ENCODE results near the gene CABCOCO1. TPM values are rescaled to one million over a fixed set of nuclear protein-coding genes. Genes with fewer than 3 reads are reported as not detected.

The CABCOCO1 gene
- total RNA-seq, 2 donors from 2014 or later: not detected

GRCh38 chr10:61759751-61760150 is 97.0 kb downstream of the CABCOCO1 start:
- ATAC-seq: no peak
- Mint-ChIP-seq H3K4me1 (ENCODE audit: low read depth in 2 of 2) (no peaks in the 10 kb centered on the region), H3K27ac (no peak overlapping the region), H3K9me3 (no peaks in the 10 kb centered on the region), H3K27me3 (no peaks in the 10 kb centered on the region), H3K4me3 (no peak overlapping the region), H3K36me3 (no peaks in the 10 kb centered on the region)
- DNase-seq (ENCODE audit: low spot score): no peak

DNA sequence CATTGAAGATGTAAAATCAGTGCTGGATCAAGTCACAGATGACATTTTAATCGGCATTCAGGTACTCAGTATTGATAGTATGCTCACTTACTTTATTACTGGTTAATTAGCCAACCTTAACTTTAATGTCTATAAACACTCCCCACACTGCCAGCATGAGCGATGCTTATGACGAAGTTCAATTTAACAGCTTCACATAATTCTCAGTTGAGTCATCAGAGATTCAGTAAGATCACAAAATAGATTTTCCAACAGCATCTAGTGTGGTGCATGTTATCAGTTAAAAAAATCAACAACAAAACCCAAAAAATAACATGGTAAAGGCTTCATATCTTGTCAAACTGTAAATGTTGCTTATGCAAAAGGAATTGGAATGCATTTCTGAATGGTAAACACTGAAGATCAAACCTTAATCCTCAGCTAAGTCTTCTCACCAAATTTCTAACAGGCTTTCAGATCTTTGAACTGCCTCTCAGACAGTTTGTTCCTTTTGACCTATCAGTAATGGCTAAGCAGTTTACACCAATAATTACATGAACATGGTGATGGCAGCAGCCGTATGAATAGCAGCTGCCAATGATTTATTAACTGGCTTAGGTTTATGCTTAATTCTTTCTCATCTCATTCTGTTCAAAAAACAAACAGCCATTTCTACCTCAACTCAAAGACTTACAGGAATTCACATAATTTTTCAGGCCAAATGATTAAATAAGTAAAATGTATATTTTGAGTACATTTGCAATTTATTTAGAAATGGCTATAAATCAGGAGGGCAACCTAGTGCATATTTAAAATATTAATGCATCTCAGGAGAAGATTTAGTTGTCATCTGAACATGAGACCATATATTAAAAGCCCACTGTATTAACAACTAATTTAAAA is 98.5 kb downstream of the CABCOCO1 start:
- no peaks in the 10 kb centered on the region for H3K27me3 Mint-ChIP-seq
- no peak for ATAC-seq
- H3K27ac Mint-ChIP-seq: no peak overlapping the region
- peaks cover 3% of the 10 kb centered on the region for H3K9me3 Mint-ChIP-seq
- no peak overlapping the region for H3K4me3 Mint-ChIP-seq
- H3K4me1 Mint-ChIP-seq (ENCODE audit: low read depth in 2 of 2): peaks cover 7 to 11% of the 10 kb centered on the region in 2 donors
- no peak for DNase-seq (ENCODE audit: low spot score)
- no peaks in the 10 kb centered on the region for H3K36me3 Mint-ChIP-seq

DNA sequence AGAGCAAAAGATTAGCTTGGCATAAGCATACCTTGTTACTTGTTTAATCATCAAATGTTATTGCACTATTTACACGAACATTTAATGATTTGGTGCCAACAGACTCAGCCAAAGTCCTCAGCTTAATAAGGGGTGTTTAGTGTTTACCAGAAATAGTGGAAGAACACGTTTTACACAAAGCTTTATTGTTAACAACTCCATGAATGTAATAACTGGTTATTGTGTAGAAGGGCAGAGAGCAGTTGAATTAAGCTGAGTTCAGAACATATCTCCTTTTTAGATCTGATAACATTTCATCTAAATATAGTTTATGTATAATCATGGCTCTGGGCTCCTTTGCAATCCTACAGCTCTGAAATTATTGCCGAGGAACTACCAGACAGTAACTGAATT is 99.1 kb downstream of the CABCOCO1 start:
- peaks cover 3% of the 10 kb centered on the region for H3K9me3 Mint-ChIP-seq
- no peak for ATAC-seq
- H3K36me3 Mint-ChIP-seq: no peaks in the 10 kb centered on the region
- peaks cover 7 to 11% of the 10 kb centered on the region in 2 donors for H3K4me1 Mint-ChIP-seq (ENCODE audit: low read depth in 2 of 2)
- no peaks in the 10 kb centered on the region for H3K27me3 Mint-ChIP-seq
- no peak for DNase-seq (ENCODE audit: low spot score)
- no peak overlapping the region for H3K4me3 Mint-ChIP-seq
- no peak overlapping the region for H3K27ac Mint-ChIP-seq

DNA sequence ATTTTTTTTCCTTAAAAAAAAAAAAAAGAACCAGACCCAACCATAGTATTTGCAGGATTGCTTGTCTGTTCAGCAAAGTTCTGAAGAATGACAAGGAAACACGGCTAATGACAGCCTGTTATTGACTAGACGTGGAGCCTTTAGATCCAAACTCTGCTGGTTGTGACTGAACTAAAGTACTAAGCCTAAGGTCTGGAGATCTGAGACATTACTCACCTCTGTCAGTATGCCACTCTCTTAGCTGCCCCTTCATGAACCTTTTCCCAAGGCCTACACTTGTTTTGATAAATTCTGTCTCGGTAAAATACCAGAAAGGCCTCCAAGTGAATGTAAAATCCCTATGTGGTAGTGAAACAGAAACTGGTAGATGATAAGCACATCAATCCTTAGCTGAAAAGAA is 101.0 kb downstream of the CABCOCO1 start:
- Mint-ChIP-seq H3K36me3 (no peaks in the 10 kb centered on the region), H3K4me3 (no peak overlapping the region), H3K9me3 (peaks cover 3% of the 10 kb centered on the region), H3K4me1 (ENCODE audit: low read depth in 2 of 2) (peaks cover 7 to 11% of the 10 kb centered on the region in 2 donors), H3K27me3 (no peaks in the 10 kb centered on the region), H3K27ac (no peak overlapping the region)
- ATAC-seq: no peak
- no peak for DNase-seq (ENCODE audit: low spot score)

DNA sequence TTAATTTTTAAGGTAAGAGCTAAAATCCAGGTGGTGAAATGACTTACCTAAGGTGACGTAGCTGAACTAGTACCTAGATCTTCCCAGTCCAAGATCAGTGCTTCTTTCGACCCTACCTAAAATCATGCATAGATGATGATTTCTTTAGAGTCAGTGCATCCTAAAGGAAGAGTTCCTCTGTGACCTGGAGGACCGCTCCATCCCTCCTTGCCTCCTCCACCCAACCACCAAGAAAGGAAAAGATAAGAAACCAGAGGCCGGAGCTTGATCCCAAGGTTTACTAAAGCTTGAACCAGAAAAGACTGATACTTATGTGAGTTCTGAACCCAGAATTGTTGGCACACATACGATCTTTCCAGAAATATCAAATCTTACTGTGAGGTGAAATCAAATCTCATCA is 101.8 kb downstream of the CABCOCO1 start:
- Mint-ChIP-seq H3K4me1 (ENCODE audit: low read depth in 2 of 2) (peaks cover 7 to 11% of the 10 kb centered on the region in 2 donors), H3K9me3 (peaks cover 3% of the 10 kb centered on the region), H3K27me3 (no peaks in the 10 kb centered on the region), H3K4me3 (no peak overlapping the region), H3K27ac (no peak overlapping the region), H3K36me3 (no peaks in the 10 kb centered on the region)
- ATAC-seq: no peak
- no peak for DNase-seq (ENCODE audit: low spot score)

- Mint-ChIP-seq H3K27me3 (no peaks in the 10 kb centered on the region), H3K36me3 (no peaks in the 10 kb centered on the region), H3K4me3 (peak overlapping the region; percentile 12), H3K27ac (peak overlapping the region; percentile 1 to 73), H3K9me3 (peaks cover 3% of the 10 kb centered on the region), H3K4me1 (ENCODE audit: low read depth in 2 of 2) (peaks cover 7 to 11% of the 10 kb centered on the region in 2 donors)
- ATAC-seq (peak in 1 of 2 donors; percentile 80), DNase-seq (ENCODE audit: low spot score) (no peak)
Measured at GRCh38 chr10:61765176-61766087, 102.7 kb downstream of the CABCOCO1 start.

- H3K36me3 Mint-ChIP-seq: no peaks in the 10 kb centered on the region
- H3K4me1 Mint-ChIP-seq (ENCODE audit: low read depth in 2 of 2): peaks cover 9 to 11% of the 10 kb centered on the region in 2 donors
- peaks cover 3% of the 10 kb centered on the region for H3K9me3 Mint-ChIP-seq
- no peak overlapping the region for H3K27ac Mint-ChIP-seq
- no peak overlapping the region for H3K4me3 Mint-ChIP-seq
- no peak for ATAC-seq
- H3K27me3 Mint-ChIP-seq: no peaks in the 10 kb centered on the region
- no peak for DNase-seq (ENCODE audit: low spot score)
Measured at GRCh38 chr10:61766927-61767326, 104.2 kb downstream of the CABCOCO1 start.

GRCh38 chr10:61774031-61774430 is 111.3 kb downstream of the CABCOCO1 start:
- ATAC-seq: no peak
- H3K27me3 Mint-ChIP-seq: peaks cover 0 to 2% of the 10 kb centered on the region in 2 donors
- no peak overlapping the region for H3K27ac Mint-ChIP-seq
- no peak for DNase-seq (ENCODE audit: low spot score)
- H3K9me3 Mint-ChIP-seq: no peaks in the 10 kb centered on the region
- no peak overlapping the region for H3K4me3 Mint-ChIP-seq
- H3K4me1 Mint-ChIP-seq (ENCODE audit: low read depth in 2 of 2): peaks cover 0 to 2% of the 10 kb centered on the region in 2 donors
- H3K36me3 Mint-ChIP-seq: no peaks in the 10 kb centered on the region

DNA sequence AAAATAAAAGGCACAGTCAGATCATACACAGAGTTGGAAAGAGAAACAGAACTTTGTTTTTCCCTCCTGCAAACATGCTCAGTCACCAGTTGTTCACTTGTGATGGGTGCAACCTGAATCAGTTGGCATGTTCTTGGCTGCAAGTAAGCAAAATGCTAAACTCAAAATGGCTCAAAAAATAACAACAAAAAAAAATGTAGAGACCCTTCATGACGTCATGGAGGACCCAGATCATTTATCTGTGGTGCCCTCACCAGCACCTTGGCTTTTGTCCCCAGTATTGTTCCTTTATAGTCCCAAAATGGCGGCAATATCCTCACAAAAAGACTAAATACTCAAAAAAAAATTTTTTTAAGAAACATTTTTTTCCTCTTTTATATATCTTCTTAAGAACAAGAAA is 112.4 kb downstream of the CABCOCO1 start:
- H3K27ac Mint-ChIP-seq: no peak overlapping the region
- H3K9me3 Mint-ChIP-seq: no peaks in the 10 kb centered on the region
- H3K4me1 Mint-ChIP-seq (ENCODE audit: low read depth in 2 of 2): peaks cover 5% of the 10 kb centered on the region in 2 donors
- DNase-seq (ENCODE audit: low spot score) (no peak), ATAC-seq (no peak)
- no peak overlapping the region for H3K4me3 Mint-ChIP-seq
- peaks cover 0 to 2% of the 10 kb centered on the region in 2 donors for H3K27me3 Mint-ChIP-seq
- no peaks in the 10 kb centered on the region for H3K36me3 Mint-ChIP-seq

GRCh38 chr10:61776615-61777266 is 114.0 kb downstream of the CABCOCO1 start:
- Mint-ChIP-seq H3K9me3 (no peaks in the 10 kb centered on the region), H3K27me3 (peaks cover under 1 to 2% of the 10 kb centered on the region in 2 donors), H3K36me3 (no peaks in the 10 kb centered on the region), H3K4me1 (ENCODE audit: low read depth in 2 of 2) (peaks cover 3 to 6% of the 10 kb centered on the region in 2 donors), H3K4me3 (no peak overlapping the region), H3K27ac (no peak overlapping the region)
- no peak for DNase-seq (ENCODE audit: low spot score)
- no peak for ATAC-seq

DNA sequence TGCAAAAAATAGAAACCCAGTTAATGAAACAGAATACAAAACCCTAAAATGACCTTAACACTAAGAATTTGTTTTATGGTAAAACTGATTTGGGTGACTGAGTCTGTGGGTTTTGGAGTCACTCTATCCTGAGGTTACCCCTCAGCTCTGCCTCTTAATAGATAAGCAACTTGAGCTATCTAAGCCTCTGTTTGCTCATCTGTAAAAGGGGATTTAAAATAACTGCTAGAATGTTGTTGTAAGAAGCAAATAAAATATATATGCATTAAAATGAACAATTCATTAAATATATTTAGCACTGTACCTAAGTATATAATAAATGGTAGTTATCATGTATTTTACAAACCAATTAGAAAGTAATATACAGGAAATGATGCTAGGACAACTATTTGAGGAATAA is 115.4 kb downstream of the CABCOCO1 start:
- peaks cover 3 to 13% of the 10 kb centered on the region in 2 donors for H3K4me1 Mint-ChIP-seq (ENCODE audit: low read depth in 2 of 2)
- H3K27me3 Mint-ChIP-seq: peaks cover 5 to 9% of the 10 kb centered on the region in 2 donors
- peaks cover 6% of the 10 kb centered on the region for H3K36me3 Mint-ChIP-seq
- H3K27ac Mint-ChIP-seq: no peak overlapping the region
- DNase-seq (ENCODE audit: low spot score) (no peak), ATAC-seq (no peak)
- no peak overlapping the region for H3K4me3 Mint-ChIP-seq
- H3K9me3 Mint-ChIP-seq: peaks cover 5% of the 10 kb centered on the region

DNA sequence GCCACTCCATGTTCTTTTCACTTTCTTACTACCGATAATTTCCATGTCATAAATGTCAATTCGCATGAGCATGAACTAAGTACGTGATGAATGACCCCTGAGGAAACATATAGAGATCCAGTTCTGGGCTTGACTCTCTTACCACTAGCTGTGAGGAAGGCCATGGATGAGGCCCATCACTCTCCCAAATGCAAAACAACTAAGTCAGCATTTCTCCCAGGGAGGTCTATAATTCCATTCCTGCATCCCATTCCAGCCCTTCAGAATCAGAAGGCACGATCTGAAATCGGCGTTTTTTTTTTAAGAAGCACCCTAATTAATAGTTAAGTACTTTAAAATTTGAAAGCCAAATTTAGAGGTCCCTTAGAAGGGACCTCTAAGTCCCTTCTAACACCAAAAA is 116.5 kb downstream of the CABCOCO1 start:
- peaks cover 5% of the 10 kb centered on the region for H3K9me3 Mint-ChIP-seq
- H3K27me3 Mint-ChIP-seq: peaks cover 3 to 9% of the 10 kb centered on the region in 2 donors
- peaks cover 6% of the 10 kb centered on the region for H3K36me3 Mint-ChIP-seq
- no peak for ATAC-seq
- no peak for DNase-seq (ENCODE audit: low spot score)
- H3K4me1 Mint-ChIP-seq (ENCODE audit: low read depth in 2 of 2): peaks cover 3 to 13% of the 10 kb centered on the region in 2 donors
- no peak overlapping the region for H3K4me3 Mint-ChIP-seq
- H3K27ac Mint-ChIP-seq: no peak overlapping the region

DNA sequence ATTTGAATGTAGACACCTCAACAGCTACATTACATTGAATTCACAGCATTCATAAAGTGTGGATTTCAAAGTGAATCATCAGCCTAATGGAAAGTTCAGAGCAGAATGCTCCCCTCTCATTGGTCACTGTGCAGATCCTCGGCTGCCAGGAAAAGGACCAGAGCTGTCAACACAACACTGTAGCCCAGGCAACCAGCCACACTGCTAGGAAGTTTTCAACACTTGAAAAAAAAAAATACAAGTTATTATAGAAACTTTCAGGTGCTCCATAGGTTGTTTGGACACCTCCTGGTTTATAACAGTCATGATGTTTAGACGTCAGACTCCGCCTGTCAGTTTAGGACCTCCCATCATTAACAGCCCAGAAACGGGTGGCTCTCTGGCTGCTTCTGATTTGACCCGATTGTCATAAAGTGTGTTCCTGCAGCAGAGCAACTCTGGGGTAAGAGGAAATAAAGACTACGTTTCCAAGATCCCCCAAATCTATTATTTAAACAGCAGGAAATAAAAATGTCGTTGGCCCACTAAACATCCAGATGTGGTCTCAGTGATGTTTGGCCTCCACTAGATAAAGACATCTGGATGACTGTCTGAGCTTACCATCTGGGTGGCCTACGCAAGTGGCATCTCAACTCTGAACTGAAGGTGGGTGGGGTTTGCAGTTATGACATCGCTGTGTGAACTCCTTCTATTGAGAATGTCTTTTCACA is 117.4 kb downstream of the CABCOCO1 start:
- peaks cover 6% of the 10 kb centered on the region for H3K36me3 Mint-ChIP-seq
- H3K27me3 Mint-ChIP-seq: peaks cover 3 to 9% of the 10 kb centered on the region in 2 donors
- ATAC-seq: peak; percentile 56 to 77
- H3K4me1 Mint-ChIP-seq (ENCODE audit: low read depth in 2 of 2): peaks cover 3 to 16% of the 10 kb centered on the region in 2 donors
- H3K27ac Mint-ChIP-seq: no peak overlapping the region
- H3K9me3 Mint-ChIP-seq: peaks cover 5% of the 10 kb centered on the region
- H3K4me3 Mint-ChIP-seq: no peak overlapping the region
- DNase-seq (ENCODE audit: low spot score): no peak

All from natural killer cell treated with Interleukin-12 subunit alpha and Interleukin-12 subunit beta and Interleukin-15 and Interleukin-18, amount 100 ng/mL, for 72 hours (primary cell).